Neural cell (in vitro differentiated cells): Measurements from ENCODE around the gene BICRA.

Experiments used
- EZH2 ChIP-seq: fragments of 200-600, 300-800 bp; shearing (Covaris generic), sonication (generic); IDR thresholded peaks from 2 replicates; pipeline ENCODE4 v1.6.1; 2014; ENCODE audit warnings: antibody characterized with exemption, low read length, borderline replicate concordance, mild to moderate bottlenecking; ENCODE audit not compliant: insufficient read depth, poor library complexity, severe bottlenecking
- POLR2AphosphoS5 ChIP-seq: IDR thresholded peaks from 2 replicates; pipeline ENCODE4 v1.6.1; 2012
- TAF1 ChIP-seq: IDR thresholded peaks from 2 replicates; pipeline ENCODE4 v1.6.1; 2012; ENCODE audit warnings: low read depth
- TF ChIP-seq, protein P1 (sequence below): fragments of 450-650 bp; IDR thresholded peaks from 2 replicates; pipeline ENCODE4 v1.5.1; 2014; ENCODE audit warnings: antibody characterized with exemption, mild to moderate bottlenecking, moderate library complexity; ENCODE audit not compliant: poor library complexity, severe bottlenecking
- TF ChIP-seq, protein P2 (sequence below): IDR thresholded peaks from 2 replicates; pipeline ENCODE4 v1.6.1; 2012; ENCODE audit warnings: borderline replicate concordance

DNA sequence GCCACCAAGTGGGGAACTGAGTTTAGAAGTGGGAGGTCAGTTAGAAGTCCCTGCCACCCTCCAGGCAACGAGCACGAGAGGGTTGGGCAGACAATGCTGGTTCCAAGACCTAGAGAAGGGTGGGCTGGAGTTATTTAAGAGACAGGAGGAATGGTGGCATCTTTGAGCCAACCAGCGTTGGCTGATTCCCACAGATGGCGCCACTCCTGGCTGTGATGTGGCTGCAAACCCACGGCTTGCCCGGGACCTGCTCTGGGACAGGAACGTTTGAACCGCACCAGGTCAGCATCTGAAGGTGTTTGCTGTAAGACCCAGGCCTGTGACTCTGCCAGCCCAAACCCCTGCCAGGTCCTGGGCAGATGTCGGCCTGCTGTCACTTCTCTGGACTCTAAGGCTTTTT lies 42.8 kb downstream of the BICRA start:
- TF ChIP-seq TAF1 (no peak), POLR2AphosphoS5 (no peak), EZH2 (no peak)
- TF ChIP-seq, protein P1, sequence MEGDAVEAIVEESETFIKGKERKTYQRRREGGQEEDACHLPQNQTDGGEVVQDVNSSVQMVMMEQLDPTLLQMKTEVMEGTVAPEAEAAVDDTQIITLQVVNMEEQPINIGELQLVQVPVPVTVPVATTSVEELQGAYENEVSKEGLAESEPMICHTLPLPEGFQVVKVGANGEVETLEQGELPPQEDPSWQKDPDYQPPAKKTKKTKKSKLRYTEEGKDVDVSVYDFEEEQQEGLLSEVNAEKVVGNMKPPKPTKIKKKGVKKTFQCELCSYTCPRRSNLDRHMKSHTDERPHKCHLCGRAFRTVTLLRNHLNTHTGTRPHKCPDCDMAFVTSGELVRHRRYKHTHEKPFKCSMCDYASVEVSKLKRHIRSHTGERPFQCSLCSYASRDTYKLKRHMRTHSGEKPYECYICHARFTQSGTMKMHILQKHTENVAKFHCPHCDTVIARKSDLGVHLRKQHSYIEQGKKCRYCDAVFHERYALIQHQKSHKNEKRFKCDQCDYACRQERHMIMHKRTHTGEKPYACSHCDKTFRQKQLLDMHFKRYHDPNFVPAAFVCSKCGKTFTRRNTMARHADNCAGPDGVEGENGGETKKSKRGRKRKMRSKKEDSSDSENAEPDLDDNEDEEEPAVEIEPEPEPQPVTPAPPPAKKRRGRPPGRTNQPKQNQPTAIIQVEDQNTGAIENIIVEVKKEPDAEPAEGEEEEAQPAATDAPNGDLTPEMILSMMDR, result no peak
- TF ChIP-seq, protein P2, sequence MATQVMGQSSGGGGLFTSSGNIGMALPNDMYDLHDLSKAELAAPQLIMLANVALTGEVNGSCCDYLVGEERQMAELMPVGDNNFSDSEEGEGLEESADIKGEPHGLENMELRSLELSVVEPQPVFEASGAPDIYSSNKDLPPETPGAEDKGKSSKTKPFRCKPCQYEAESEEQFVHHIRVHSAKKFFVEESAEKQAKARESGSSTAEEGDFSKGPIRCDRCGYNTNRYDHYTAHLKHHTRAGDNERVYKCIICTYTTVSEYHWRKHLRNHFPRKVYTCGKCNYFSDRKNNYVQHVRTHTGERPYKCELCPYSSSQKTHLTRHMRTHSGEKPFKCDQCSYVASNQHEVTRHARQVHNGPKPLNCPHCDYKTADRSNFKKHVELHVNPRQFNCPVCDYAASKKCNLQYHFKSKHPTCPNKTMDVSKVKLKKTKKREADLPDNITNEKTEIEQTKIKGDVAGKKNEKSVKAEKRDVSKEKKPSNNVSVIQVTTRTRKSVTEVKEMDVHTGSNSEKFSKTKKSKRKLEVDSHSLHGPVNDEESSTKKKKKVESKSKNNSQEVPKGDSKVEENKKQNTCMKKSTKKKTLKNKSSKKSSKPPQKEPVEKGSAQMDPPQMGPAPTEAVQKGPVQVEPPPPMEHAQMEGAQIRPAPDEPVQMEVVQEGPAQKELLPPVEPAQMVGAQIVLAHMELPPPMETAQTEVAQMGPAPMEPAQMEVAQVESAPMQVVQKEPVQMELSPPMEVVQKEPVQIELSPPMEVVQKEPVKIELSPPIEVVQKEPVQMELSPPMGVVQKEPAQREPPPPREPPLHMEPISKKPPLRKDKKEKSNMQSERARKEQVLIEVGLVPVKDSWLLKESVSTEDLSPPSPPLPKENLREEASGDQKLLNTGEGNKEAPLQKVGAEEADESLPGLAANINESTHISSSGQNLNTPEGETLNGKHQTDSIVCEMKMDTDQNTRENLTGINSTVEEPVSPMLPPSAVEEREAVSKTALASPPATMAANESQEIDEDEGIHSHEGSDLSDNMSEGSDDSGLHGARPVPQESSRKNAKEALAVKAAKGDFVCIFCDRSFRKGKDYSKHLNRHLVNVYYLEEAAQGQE, result no peak
